Endothelial cell of umbilical vein (primary cell): ENCODE measurements around the gene KRT83. TPM values are rescaled to one million over a fixed set of nuclear protein-coding genes. Genes with fewer than 3 reads are reported as not detected.

Source experiments
- BruUV-seq: library from RNA; stranded (reverse); fragments of 400-500 nt; replicated peaks from 2 replicates; lab custom pipeline; 2021; lab: Mats Ljungman, UMichigan
- CTCF ChIA-PET: fragments of 300-600, 350-600 bp; sonication (Branson Sonifier 250); formaldehyde crosslinking; loops from one replicate; lab custom pipeline; 2021; ENCODE audit warnings: antibody characterized with exemption, inconsistent platforms; lab: Charles Lee
- POLR2A ChIA-PET: fragments of 300-600, 350-600 bp; sonication (Branson Sonifier 250); formaldehyde crosslinking; loops from one replicate; lab custom pipeline; 2021; ENCODE audit warnings: antibody characterized with exemption, inconsistent platforms; lab: Charles Lee
- DNase-seq: peaks from one replicate; pipeline ENCODE4 v3.0.0-alpha.2; 2011; ENCODE audit warnings: low read depth, low spot score
- FAIRE-seq: peaks from 2 replicates; lab custom pipeline; 2011; peaks lifted over from hg19 to GRCh38; lab: Jason Lieb, UNC
- H2AFZ ChIP-seq: 2 replicates; pipeline ENCODE4 v1.6.0; 2012; ENCODE audit warnings: low read depth, low read length, control low read depth, inconsistent platforms
- H3K27ac ChIP-seq: 2 replicates; pipeline ENCODE4 v1.5.1; 2011; ENCODE audit warnings: low read depth, mild to moderate bottlenecking, control low read depth, low read length, moderate library complexity; ENCODE audit not compliant: insufficient read depth
- H3K27me3 ChIP-seq, 2 experiments: 2 replicates each; pipeline versions ENCODE4 v1.6.0 to v1.6.1; 2011; ENCODE audit warnings: low read length in 2 of 2, mixed read lengths in 1 of 2; ENCODE audit not compliant: control insufficient read depth in 2 of 2, insufficient read depth in 2 of 2
- H3K36me3 ChIP-seq, 2 experiments: 2 replicates in 1 of 2; 3 replicates in 1 of 2; pipeline ENCODE4 v1.5.1; 2011; ENCODE audit warnings: low read length in 2 of 2, mild to moderate bottlenecking in 1 of 2, moderate library complexity in 1 of 2; ENCODE audit not compliant: control insufficient read depth in 2 of 2, insufficient read depth in 2 of 2; ENCODE audit errors: extremely low read depth in 1 of 2
- H3K4me1 ChIP-seq: 3 replicates; pipeline ENCODE4 v1.5.1; 2011; ENCODE audit warnings: mild to moderate bottlenecking, low read length; ENCODE audit not compliant: control insufficient read depth, insufficient read depth; ENCODE audit errors: extremely low read depth
- H3K4me2 ChIP-seq: 2 replicates; pipeline ENCODE4 v1.6.1; 2011; ENCODE audit warnings: low read length, control low read depth, mixed read lengths; ENCODE audit not compliant: insufficient read depth
- H3K4me3 ChIP-seq, 3 experiments: fragments of 200-600 bp in 1 of 3; sonication (generic), shearing (Covaris generic) in 1 of 3; replicated peaks in 1 of 3; 2 replicates each; pipeline ENCODE4 v1.5.1; 2011 to 2016; ENCODE audit warnings: control low read depth in 3 of 3, low read length in 3 of 3, mild to moderate bottlenecking in 2 of 3, inconsistent platforms in 1 of 3, low read depth in 1 of 3, moderate library complexity in 1 of 3; ENCODE audit not compliant: insufficient read depth in 1 of 3
- H3K79me2 ChIP-seq: 2 replicates; pipeline ENCODE4 v1.6.0; 2012; ENCODE audit warnings: low read length, inconsistent platforms; ENCODE audit not compliant: control insufficient read depth, insufficient read depth
- H3K9ac ChIP-seq: replicated peaks from 2 replicates; pipeline ENCODE3; 2011; ENCODE audit warnings: low read length, control low read depth; ENCODE audit not compliant: insufficient read depth; ENCODE audit errors: extremely low read depth
- H3K9me1 ChIP-seq: replicated peaks from 3 replicates; pipeline ENCODE4 v1.6.0; 2011; ENCODE audit warnings: mild to moderate bottlenecking, low read length; ENCODE audit not compliant: control insufficient read depth, insufficient read depth; ENCODE audit errors: extremely low read depth
- H3K9me3 ChIP-seq: replicated peaks from 2 replicates; pipeline ENCODE4 v1.5.1; 2012; ENCODE audit warnings: low read length, inconsistent platforms; ENCODE audit not compliant: control insufficient read depth, insufficient read depth
- H4K20me1 ChIP-seq: replicated peaks from 2 replicates; pipeline ENCODE3; 2011; ENCODE audit warnings: mild to moderate bottlenecking, low read length; ENCODE audit not compliant: control insufficient read depth, insufficient read depth; ENCODE audit errors: extremely low read depth
- EZH2 ChIP-seq: IDR thresholded peaks from 2 replicates; pipeline ENCODE4 v1.6.1; 2012; ENCODE audit warnings: borderline replicate concordance, low read depth, mild to moderate bottlenecking, moderate library complexity, low read length, inconsistent platforms; ENCODE audit not compliant: severe bottlenecking
- FOS ChIP-seq: IDR thresholded peaks from 2 replicates; pipeline ENCODE4 v1.6.1; 2011; ENCODE audit warnings: mild to moderate bottlenecking, low read length, moderate library complexity, borderline replicate concordance; ENCODE audit not compliant: insufficient read depth
- GATA2 ChIP-seq: IDR thresholded peaks from 2 replicates; pipeline ENCODE4 v1.7.0; 2011; ENCODE audit warnings: low read depth, mild to moderate bottlenecking, moderate library complexity, mixed read lengths, low read length; ENCODE audit not compliant: insufficient read length, insufficient read depth
- JUN ChIP-seq: IDR thresholded peaks from 2 replicates; pipeline ENCODE4 v1.6.1; 2011; ENCODE audit warnings: borderline replicate concordance, low read depth; ENCODE audit not compliant: insufficient read length, insufficient read depth
- MYC ChIP-seq: IDR thresholded peaks from one replicate; pipeline ENCODE4 v1.6.1; 2011; ENCODE audit warnings: mild to moderate bottlenecking, low read depth, low read length
- POLR2A ChIP-seq: IDR thresholded peaks from 2 replicates; pipeline ENCODE4 v1.6.1; 2012; ENCODE audit warnings: low read depth, mild to moderate bottlenecking, control low read depth, low read length
- POLR2AphosphoS5 ChIP-seq: IDR thresholded peaks from 2 replicates; pipeline ENCODE4 v1.6.1; 2012; ENCODE audit warnings: low read depth, mild to moderate bottlenecking, control low read depth, low read length, moderate library complexity; ENCODE audit not compliant: insufficient read depth
- dilution Hi-C: fragments of 300-500 bp; cut with MboI; formaldehyde crosslinking; loops from one replicate; pipeline ENCODE4 v1.15.0; 2019; ENCODE audit warnings: low sequenced_read_pairs; ENCODE audit not compliant: extremely low pct_ligation_motif_present
- intact Hi-C: fragments of 100-400 bp; cut with micrococcal nuclease; formaldehyde crosslinking; loops from one replicate; pipeline ENCODE4 v1.10.0; 2022
- polyA plus RNA-seq, 4 experiments: library from polyadenylated mRNA; depleted of rRNA in 3 of 4; stranded (reverse) in 3 of 4; unstranded in 1 of 4; fragments of >200 nt; gene quantifications; 2 replicates each; pipeline versions ENCODE4 v1.2.1 to v1.2.3, GENCODE V29; 2011 to 2012; ENCODE audit warnings: missing spikeins in 1 of 4
- total RNA-seq: library from RNA; stranded (reverse); gene quantifications from 2 replicates; pipeline ENCODE4 v1.2.3, GENCODE V29; 2021
- TF ChIP-seq, protein P1 (sequence below), 2 donors: IDR thresholded peaks; 1 replicate in 1 of 2; 2 replicates in 1 of 2; pipeline ENCODE4 v1.5.1; 2011; ENCODE audit warnings: low read length in 2 of 2, mild to moderate bottlenecking in 2 of 2, moderate library complexity in 2 of 2, control low read depth in 1 of 2, inconsistent platforms in 1 of 2, low read depth in 1 of 2; ENCODE audit not compliant: insufficient read depth in 1 of 2; ENCODE audit errors: extremely low read depth in 1 of 2
- TF ChIP-seq, protein P2 (sequence below): IDR thresholded peaks from 2 replicates; pipeline ENCODE4 v1.6.1; 2011; ENCODE audit not compliant: insufficient read depth, insufficient read length

The KRT83 gene
- total and polyA plus RNA-seq, 2 donors (not counting 3 experiments of a cell fraction or from before 2014, with no cell fraction given): not detected

GRCh38 chr12:52321418-52321817 lies 220 bp upstream of the KRT83 start:
- ChIA-PET POLR2A (no interaction called here), CTCF (interaction anchor here (1.3 kb wide), 1 partner anchor 14 kb away, joined by 3 read pairs; no protein-coding TSS in a partner anchor)
- Histone ChIP-seq H3K27ac (no peak overlapping the region), H3K79me2 (no peaks in the 10 kb centered on the region), H3K36me3 (no peaks in the 10 kb centered on the region), H3K9ac (no peak overlapping the region), H3K27me3 (peaks cover 49 to 51% of the 10 kb centered on the region in 2 experiments), H3K9me3 (no peaks in the 10 kb centered on the region), H3K4me1 (no peaks in the 10 kb centered on the region), H3K4me3 (no peak overlapping the region), H4K20me1 (no peaks in the 10 kb centered on the region), H2AFZ (no peak overlapping the region), H3K9me1 (no peaks in the 10 kb centered on the region), H3K4me2 (no peak overlapping the region)
- no peak for TF ChIP-seq JUN
- no peak for TF ChIP-seq POLR2AphosphoS5
- TF ChIP-seq, protein P1, sequence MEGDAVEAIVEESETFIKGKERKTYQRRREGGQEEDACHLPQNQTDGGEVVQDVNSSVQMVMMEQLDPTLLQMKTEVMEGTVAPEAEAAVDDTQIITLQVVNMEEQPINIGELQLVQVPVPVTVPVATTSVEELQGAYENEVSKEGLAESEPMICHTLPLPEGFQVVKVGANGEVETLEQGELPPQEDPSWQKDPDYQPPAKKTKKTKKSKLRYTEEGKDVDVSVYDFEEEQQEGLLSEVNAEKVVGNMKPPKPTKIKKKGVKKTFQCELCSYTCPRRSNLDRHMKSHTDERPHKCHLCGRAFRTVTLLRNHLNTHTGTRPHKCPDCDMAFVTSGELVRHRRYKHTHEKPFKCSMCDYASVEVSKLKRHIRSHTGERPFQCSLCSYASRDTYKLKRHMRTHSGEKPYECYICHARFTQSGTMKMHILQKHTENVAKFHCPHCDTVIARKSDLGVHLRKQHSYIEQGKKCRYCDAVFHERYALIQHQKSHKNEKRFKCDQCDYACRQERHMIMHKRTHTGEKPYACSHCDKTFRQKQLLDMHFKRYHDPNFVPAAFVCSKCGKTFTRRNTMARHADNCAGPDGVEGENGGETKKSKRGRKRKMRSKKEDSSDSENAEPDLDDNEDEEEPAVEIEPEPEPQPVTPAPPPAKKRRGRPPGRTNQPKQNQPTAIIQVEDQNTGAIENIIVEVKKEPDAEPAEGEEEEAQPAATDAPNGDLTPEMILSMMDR (IDR thresholded peaks at IDR 0.05; ENCODE audit: extremely low read depth in 1 of 2, insufficient read depth in 1 of 2, low read depth in 1 of 2, low read length in 2 of 2): no peak
- TF ChIP-seq EZH2: no peak
- no peak for TF ChIP-seq POLR2A
- TF ChIP-seq FOS: no peak
- no peak for TF ChIP-seq MYC
- TF ChIP-seq GATA2: no peak
- TF ChIP-seq, protein P2, sequence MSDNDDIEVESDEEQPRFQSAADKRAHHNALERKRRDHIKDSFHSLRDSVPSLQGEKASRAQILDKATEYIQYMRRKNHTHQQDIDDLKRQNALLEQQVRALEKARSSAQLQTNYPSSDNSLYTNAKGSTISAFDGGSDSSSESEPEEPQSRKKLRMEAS: no peak
- DNase-seq (no peak), FAIRE-seq (no peak)
- dilution Hi-C loops (no loop called here), intact Hi-C loops (no loop called here)
- no TSS peak for BruUV-seq
